ENCODE measurements around the gene KITLG.
A peak's percentile ranks its signal among the peaks of the same experiment; 100 is the strongest.

The KITLG gene

GRCh38 chr12:88591343-88591742, 11.1 kb upstream of the KITLG start:
- no peak for TF ChIP-seq EP300 (IDR thresholded peaks at IDR 0.05; ENCODE audit: borderline replicate concordance)
- TF ChIP-seq YY1 (IDR thresholded peaks at IDR 0.05; ENCODE audit: low read depth): no peak
- TF ChIP-seq, protein P1, sequence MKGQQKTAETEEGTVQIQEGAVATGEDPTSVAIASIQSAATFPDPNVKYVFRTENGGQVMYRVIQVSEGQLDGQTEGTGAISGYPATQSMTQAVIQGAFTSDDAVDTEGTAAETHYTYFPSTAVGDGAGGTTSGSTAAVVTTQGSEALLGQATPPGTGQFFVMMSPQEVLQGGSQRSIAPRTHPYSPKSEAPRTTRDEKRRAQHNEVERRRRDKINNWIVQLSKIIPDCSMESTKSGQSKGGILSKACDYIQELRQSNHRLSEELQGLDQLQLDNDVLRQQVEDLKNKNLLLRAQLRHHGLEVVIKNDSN (IDR thresholded peaks at IDR 0.05): no peak
- TF ChIP-seq RAD21 (IDR thresholded peaks at IDR 0.05; ENCODE audit: low read depth): no peak
- no peak for TF ChIP-seq CEBPB (IDR thresholded peaks at IDR 0.05)

DNA sequence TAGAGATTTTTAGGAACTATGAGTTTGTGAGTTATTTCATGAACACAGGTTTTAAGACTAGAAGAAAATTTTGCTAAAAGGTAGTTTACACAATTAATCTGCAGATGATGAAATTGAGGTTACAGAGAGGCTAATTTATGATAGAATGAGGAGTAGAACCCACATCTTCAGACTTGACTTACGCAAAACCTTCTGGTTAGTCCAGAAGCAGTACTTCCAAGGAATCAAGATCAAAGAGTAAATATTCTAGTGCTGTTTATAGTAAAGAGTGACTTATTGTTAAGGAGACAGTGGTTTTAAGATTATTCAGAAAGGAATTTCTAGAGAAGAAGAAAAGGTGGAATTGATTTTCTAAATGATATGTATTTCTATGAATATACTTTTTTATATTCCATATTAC, 10.6 kb upstream of the KITLG start:
- no peak for TF ChIP-seq FOXM1 (IDR thresholded peaks at IDR 0.05; ENCODE audit: borderline replicate concordance, low read depth)
- TF ChIP-seq TCF12 (IDR thresholded peaks at IDR 0.05; ENCODE audit: low read depth): no peak
- no peak for TF ChIP-seq TAF1 (IDR thresholded peaks at IDR 0.05; ENCODE audit: low read depth)
- TF ChIP-seq YY1 (IDR thresholded peaks at IDR 0.05; ENCODE audit: low read depth): no peak

DNA sequence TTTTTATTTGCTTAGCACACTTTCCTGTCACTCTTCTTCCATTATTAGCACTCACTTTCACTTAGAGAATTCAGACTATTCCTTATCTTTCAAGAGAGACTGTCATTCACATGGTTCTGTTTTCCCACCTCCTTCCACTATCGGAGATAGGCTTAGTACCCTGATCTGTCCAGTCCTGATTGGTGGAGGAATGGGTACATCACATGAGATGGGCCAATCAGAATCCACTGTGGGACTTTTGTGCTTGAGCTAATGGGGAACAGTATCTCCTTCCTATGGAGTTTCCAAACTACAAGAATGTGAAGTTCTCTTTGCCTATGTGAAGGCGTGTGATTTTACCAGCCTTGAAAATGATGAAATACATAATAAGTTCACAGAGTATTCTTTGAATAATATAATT, 4.8 kb upstream of the KITLG start:
- TF ChIP-seq TAF1 (IDR thresholded peaks at IDR 0.05; ENCODE audit: low read depth) (no peak), TEAD4 (IDR thresholded peaks at IDR 0.05) (no peak), REST (IDR thresholded peaks at IDR 0.05; ENCODE audit: low read depth) (no peak), FOXM1 (IDR thresholded peaks at IDR 0.05; ENCODE audit: borderline replicate concordance, low read depth) (no peak), CREB1 (IDR thresholded peaks at IDR 0.05; ENCODE audit: low read depth) (no peak), YY1 (IDR thresholded peaks at IDR 0.05; ENCODE audit: low read depth) (no peak), EP300 (IDR thresholded peaks at IDR 0.05; ENCODE audit: borderline replicate concordance) (no peak), EGR1 (IDR thresholded peaks at IDR 0.05) (no peak), TCF12 (IDR thresholded peaks at IDR 0.05; ENCODE audit: low read depth) (no peak), MAX (IDR thresholded peaks at IDR 0.05) (no peak), CEBPB (IDR thresholded peaks at IDR 0.05) (no peak), ZBTB7A (IDR thresholded peaks at IDR 0.05; ENCODE audit: low read depth) (no peak), NFIC (IDR thresholded peaks at IDR 0.05) (no peak), RAD21 (IDR thresholded peaks at IDR 0.05; ENCODE audit: low read depth) (no peak)
- TF ChIP-seq, protein P1 (IDR thresholded peaks at IDR 0.05): no peak

GRCh38 chr12:88579601-88580050, 645 bp downstream of the KITLG start:
- no peak for TF ChIP-seq TAF1 (IDR thresholded peaks at IDR 0.05; ENCODE audit: low read depth)
- no peak for TF ChIP-seq MAX (IDR thresholded peaks at IDR 0.05)
- no peak for TF ChIP-seq EGR1 (IDR thresholded peaks at IDR 0.05)
- peak; percentile 30; the same call in 1 of the 2 replicates for TF ChIP-seq TEAD4 (IDR thresholded peaks at IDR 0.05)
- peak; percentile 46; the same call in 1 of the 2 replicates for TF ChIP-seq NFIC (IDR thresholded peaks at IDR 0.05)
- TF ChIP-seq CEBPB (IDR thresholded peaks at IDR 0.05): no peak
- TF ChIP-seq RAD21 (IDR thresholded peaks at IDR 0.05; ENCODE audit: low read depth): no peak
- no peak for TF ChIP-seq TCF12 (IDR thresholded peaks at IDR 0.05; ENCODE audit: low read depth)
- TF ChIP-seq CREB1 (IDR thresholded peaks at IDR 0.05; ENCODE audit: low read depth): no peak
- no peak for TF ChIP-seq REST (IDR thresholded peaks at IDR 0.05; ENCODE audit: low read depth)
- TF ChIP-seq ZBTB7A (IDR thresholded peaks at IDR 0.05; ENCODE audit: low read depth): no peak
- no peak; the same call in 1 of the 2 replicates for TF ChIP-seq EP300 (IDR thresholded peaks at IDR 0.05; ENCODE audit: borderline replicate concordance)
- TF ChIP-seq, protein P1 (IDR thresholded peaks at IDR 0.05): no peak
- no peak for TF ChIP-seq FOXM1 (IDR thresholded peaks at IDR 0.05; ENCODE audit: borderline replicate concordance, low read depth)
- TF ChIP-seq YY1 (IDR thresholded peaks at IDR 0.05; ENCODE audit: low read depth): no peak

DNA sequence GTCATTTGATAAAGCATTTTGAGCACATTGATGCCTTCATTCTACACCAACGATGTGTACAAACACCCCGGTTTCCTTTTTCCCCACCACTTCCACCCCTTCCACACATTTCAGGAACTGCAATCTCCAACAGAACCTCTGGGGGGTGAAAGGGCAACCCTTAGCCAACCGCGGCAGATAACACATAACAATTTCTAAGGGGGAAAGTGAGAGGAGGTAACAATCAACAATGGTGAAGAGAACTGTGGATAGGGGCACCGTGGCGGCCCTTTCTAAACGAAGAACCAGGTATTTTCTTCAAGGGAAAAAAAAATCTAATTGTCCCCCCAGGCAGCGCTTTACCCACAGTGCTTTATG, 1.1 kb downstream of the KITLG start:
- TF ChIP-seq TEAD4 (IDR thresholded peaks at IDR 0.05): no peak
- 0 out of 2 replicates have a peak, but pooled peaks have one; percentile 7 for TF ChIP-seq RAD21 (IDR thresholded peaks at IDR 0.05; ENCODE audit: low read depth)
- TF ChIP-seq, protein P1 (IDR thresholded peaks at IDR 0.05): no peak

Measured in Ishikawa (cell line).